ENCODE measurements around the gene CCDC170.
A peak's percentile ranks its signal among the peaks of the same experiment; 100 is the strongest.

CCDC170 gene

GRCh38 chr6:151624481-151624880 lies 130.7 kb downstream of the CCDC170 start:
- DNase-seq, result no peak

GRCh38 chr6:151624900-151625536 lies 131.2 kb downstream of the CCDC170 start:
- DNase-seq, result no peak

- DNase-seq, result peak in 1 of 3 experiments; percentile 58
Measured at GRCh38 chr6:151627689-151628444, 134.1 kb downstream of the CCDC170 start.

- DNase-seq, result no peak
Measured at GRCh38 chr6:151629791-151630190, 136.0 kb downstream of the CCDC170 start.

- no peak for DNase-seq
Measured at GRCh38 chr6:151630387-151630786, 136.6 kb downstream of the CCDC170 start.

GRCh38 chr6:151630991-151631655 lies 137.3 kb downstream of the CCDC170 start:
- DNase-seq, result no peak

- DNase-seq, result no peak
Measured at GRCh38 chr6:151632415-151632987, 138.7 kb downstream of the CCDC170 start.

GRCh38 chr6:151633526-151634335 lies 139.9 kb downstream of the CCDC170 start:
- no peak for DNase-seq

GRCh38 chr6:151634336-151634720 lies 140.5 kb downstream of the CCDC170 start:
- DNase-seq, result no peak

- DNase-seq, result no peak
Measured at GRCh38 chr6:151635741-151636140, 141.9 kb downstream of the CCDC170 start.

GRCh38 chr6:151637814-151638213 lies 144.0 kb downstream of the CCDC170 start:
- DNase-seq, result no peak

GRCh38 chr6:151639750-151640149 lies 145.9 kb downstream of the CCDC170 start:
- no peak for DNase-seq

- DNase-seq, result no peak
Measured at GRCh38 chr6:151641028-151641427, 147.2 kb downstream of the CCDC170 start.

- no peak for DNase-seq
Measured at GRCh38 chr6:151647976-151648639, 154.3 kb downstream of the CCDC170 start.

GRCh38 chr6:151649835-151650234 lies 156.0 kb downstream of the CCDC170 start:
- no peak for DNase-seq

GRCh38 chr6:151651639-151652038 lies 157.8 kb downstream of the CCDC170 start:
- no peak for DNase-seq

- DNase-seq, result no peak
Measured at GRCh38 chr6:151652325-151652724, 158.5 kb downstream of the CCDC170 start.

GRCh38 chr6:151655099-151655498 lies 161.3 kb downstream of the CCDC170 start:
- no peak for DNase-seq

- DNase-seq, result no peak
Measured at GRCh38 chr6:151656392-151656791, 162.6 kb downstream of the CCDC170 start.

GRCh38 chr6:151658091-151658490 lies 164.3 kb downstream of the CCDC170 start:
- no peak for DNase-seq

- DNase-seq, result no peak
Measured at GRCh38 chr6:151659212-151659611, 165.4 kb downstream of the CCDC170 start.

GRCh38 chr6:151661509-151661908 lies 167.7 kb downstream of the CCDC170 start:
- no peak for DNase-seq
